GM12878 (cell line): ENCODE measurements around the gene TBL3. TPM values are rescaled to one million over a fixed set of nuclear protein-coding genes. Genes with fewer than 3 reads are reported as not detected.
A peak's percentile ranks its signal among the peaks of the same experiment; 100 is the strongest.

ENCODE experiments used
- CTCF ChIP-seq, 3 experiments: IDR thresholded peaks in 2 of 3; conservative IDR thresholded peaks in 1 of 3; 2 replicates each; pipeline ENCODE4 v1.5.1; 2011; ENCODE audit warnings: low read depth in 3 of 3, low read length in 3 of 3, mild to moderate bottlenecking in 3 of 3, control low read depth in 2 of 3, moderate library complexity in 2 of 3, inconsistent platforms in 1 of 3, mixed read lengths in 1 of 3; ENCODE audit not compliant: control insufficient read depth in 2 of 3, insufficient read depth in 1 of 3; ENCODE audit errors: extremely low read depth in 1 of 3
- E2F8 ChIP-seq: fragments of 450-650 bp; IDR thresholded peaks from 2 replicates; pipeline ENCODE4 v1.6.1; 2018; ENCODE audit warnings: mild to moderate bottlenecking, low read depth, moderate library complexity; ENCODE audit not compliant: partially characterized antibody
- EED ChIP-seq: sonication (generic); IDR thresholded peaks from 2 replicates; pipeline ENCODE4 v1.6.1; 2016; ENCODE audit warnings: antibody characterized with exemption, low read depth
- SPI1 ChIP-seq: IDR thresholded peaks from 2 replicates; pipeline ENCODE4 v1.6.1; 2011; ENCODE audit warnings: low read depth, mild to moderate bottlenecking, low read length, moderate library complexity, borderline replicate concordance; ENCODE audit not compliant: insufficient read depth
- ZBED1 ChIP-seq: IDR thresholded peaks from 2 replicates; pipeline ENCODE4 v1.6.1; 2016; ENCODE audit warnings: borderline replicate concordance
- polyA plus RNA-seq, 11 experiments: library from polyadenylated mRNA; depleted of rRNA in 4 of 11; unstranded in 6 of 11; stranded (reverse) in 5 of 11; fragments of >200 nt; fragmentation: Nextera tagmentation in 4 of 11; fragmentation: Illumina TruSeq in 1 of 11; extraction: Ambion mirVana in 4 of 11; extraction: Trizol in 1 of 11; gene quantifications; 1 replicate in 1 of 11; 2 replicates in 10 of 11; pipeline versions ENCODE4 v1.2.1 to v1.2.3, GENCODE V29; 2011 to 2016; ENCODE audit warnings: inconsistent platforms in 2 of 11, missing spikeins in 2 of 11, low read depth in 1 of 11
- total RNA-seq, 4 experiments: library from RNA; depleted of rRNA in 3 of 4; stranded (reverse); fragments of >200 nt in 3 of 4; fragmentation: Illumina TruSeq in 1 of 4; extraction: Trizol in 1 of 4; gene quantifications; 2 replicates each; pipeline versions ENCODE4 v1.2.1 to v1.2.3, GENCODE V29; 2013 to 2021

Gene TBL3
- total and polyA plus RNA-seq, 10 of the 15 experiments (the other 5 are each of a cell fraction or from before 2014, with no cell fraction given), result 1.2 to 101 (median 34.2) TPM

- TF ChIP-seq CTCF (IDR thresholded peaks at IDR 0.05 in 2 of 3, conservative IDR thresholded peaks at IDR 0.05 in 1 of 3; ENCODE audit: control insufficient read depth in 2 of 3, extremely low read depth in 1 of 3, insufficient read depth in 1 of 3, low read depth in 3 of 3, low read length in 3 of 3), result peak; percentile 66 to 91 (median 81)
- TF ChIP-seq SPI1, result no peak
- TF ChIP-seq ZBED1, result no peak
- TF ChIP-seq EED, result no peak
- TF ChIP-seq E2F8, result no peak
Measured at GRCh38 chr16:1959269-1960039, 12.4 kb upstream of the TBL3 start, which contains the start of gene NDUFB10 (continued).
